HG02610 (cell line): ENCODE measurements around the gene EXOC6B.

Source experiments
- ATAC-seq: cut with Tn5 transposase; IDR thresholded peaks from one replicate; pipeline ENCODE4 v1.9.1; 2021; ENCODE audit warnings: mild to moderate bottlenecking, moderate library complexity; ENCODE audit not compliant: unreplicated experiment

EXOC6B gene

DNA sequence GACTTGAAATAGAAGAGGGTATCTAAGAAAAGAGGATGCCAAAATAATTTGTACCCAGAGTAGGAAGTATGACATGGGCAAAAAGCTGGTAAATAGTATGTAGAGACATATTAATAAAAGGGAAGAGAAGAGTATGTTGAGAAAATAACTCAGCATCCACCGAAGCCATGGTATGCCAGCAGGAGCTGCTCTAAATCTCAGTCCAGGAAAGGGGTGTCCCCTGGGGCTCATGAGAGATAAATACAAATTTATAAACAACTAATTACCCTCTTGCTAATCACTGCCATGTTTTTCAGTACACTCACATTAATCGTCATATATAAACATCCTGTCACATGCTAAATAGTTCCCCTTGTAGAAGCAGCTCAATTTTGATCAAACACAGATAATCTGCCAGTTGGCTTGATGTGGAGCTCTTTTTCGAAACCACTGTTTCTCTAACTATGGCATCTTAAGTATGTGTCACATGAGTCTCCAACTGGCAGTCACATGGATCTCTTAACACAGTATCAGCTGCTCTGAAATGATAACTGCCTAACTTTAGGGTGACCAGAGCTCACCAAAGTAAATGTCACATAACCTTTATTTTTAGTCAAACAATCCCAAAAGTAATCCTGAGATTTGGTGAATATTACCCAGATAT lies 31.9 kb downstream of the EXOC6B start:
- no peak for ATAC-seq

DNA sequence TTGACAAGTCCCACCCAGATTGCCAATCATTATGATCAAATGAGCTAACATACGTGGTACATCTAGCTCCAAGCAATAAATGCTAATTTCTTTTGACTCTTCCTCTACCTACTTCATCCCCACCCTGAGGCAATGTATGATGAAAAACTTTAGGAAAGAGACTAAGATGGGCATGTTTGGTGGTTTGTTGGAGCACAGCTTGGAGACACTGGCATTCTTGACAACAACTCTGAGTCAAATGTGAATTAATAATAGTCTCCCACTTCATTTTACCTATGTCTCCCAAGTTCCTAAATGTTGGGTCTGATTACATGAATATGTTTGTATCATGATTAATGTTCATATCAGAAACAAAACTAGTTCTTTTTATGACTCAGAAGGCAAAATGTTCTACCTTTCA lies 36.6 kb downstream of the EXOC6B start:
- no peak for ATAC-seq

DNA sequence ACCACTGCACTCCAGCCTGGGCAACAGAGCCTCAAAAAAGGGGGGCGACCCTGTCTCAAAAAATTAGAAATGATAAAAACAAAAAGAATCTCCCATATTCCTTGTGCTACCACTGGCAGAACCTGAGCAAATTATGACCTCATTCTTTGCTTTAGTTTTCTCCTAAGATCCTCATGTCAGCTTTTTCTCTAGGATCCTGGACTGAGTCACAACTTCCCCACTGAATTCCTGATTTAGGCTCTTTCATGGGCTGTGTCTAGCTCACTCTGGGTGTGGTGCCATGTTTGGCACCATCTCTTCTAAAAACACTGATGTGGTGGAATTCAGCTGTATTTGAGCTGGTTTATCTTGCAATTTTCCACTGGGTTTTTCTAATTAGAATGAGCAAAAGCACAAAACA lies 37.1 kb downstream of the EXOC6B start:
- no peak for ATAC-seq

DNA sequence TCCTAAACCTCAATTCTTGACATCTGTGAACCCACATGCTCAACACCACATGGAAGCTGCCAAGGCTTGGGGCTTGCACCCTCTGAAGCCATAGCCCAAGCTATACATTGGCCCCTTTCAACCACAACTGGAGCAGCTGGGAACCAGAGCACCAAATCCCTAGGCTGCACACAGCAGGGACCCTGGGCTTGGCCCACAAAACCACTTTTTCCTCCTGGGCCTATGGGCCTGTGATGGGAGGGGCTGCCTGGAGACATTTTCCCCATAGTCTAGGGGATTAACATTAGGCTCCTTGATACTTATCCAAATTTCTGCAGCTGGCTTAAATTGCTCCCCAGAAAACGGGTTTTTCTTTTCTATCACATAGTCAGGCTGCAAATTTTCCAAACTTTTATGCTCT lies 40.3 kb downstream of the EXOC6B start:
- no peak for ATAC-seq

DNA sequence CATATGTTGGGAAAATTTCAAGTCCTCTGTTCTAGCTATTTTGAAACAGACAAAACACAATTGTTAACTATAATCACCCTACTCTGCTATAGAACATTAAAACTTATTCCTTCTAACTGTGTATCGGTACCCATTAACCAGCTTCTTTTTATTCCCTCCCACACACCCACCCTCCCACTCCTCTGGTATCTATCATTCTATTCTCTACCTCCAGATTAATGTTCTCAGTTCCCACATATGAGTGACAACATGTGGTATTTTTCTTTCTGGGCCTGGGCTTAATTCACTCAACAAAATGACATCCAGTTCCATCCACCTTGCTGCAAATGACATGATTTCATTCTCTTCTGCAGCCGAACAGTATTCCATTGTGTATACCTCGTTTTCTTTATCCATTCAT lies 43.3 kb downstream of the EXOC6B start:
- ATAC-seq = no peak

DNA sequence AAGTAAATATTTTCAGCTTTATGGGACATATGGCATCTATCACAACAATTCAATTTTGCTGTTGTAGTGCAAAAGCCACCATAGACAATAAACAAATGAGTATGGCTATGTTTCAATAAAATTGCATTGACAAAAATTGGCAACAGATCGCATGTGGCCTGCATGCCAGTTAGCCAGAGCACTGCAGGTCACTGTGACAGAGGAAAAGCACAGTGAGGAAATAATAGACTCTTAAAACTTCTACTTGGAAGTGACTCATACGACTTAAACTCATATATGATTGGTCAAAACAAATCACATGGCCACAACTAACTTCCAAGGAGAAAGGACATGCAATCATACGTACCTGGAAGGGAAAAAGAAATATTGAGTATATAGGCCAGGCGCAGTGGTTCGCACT lies 44.4 kb downstream of the EXOC6B start:
- no peak for ATAC-seq

DNA sequence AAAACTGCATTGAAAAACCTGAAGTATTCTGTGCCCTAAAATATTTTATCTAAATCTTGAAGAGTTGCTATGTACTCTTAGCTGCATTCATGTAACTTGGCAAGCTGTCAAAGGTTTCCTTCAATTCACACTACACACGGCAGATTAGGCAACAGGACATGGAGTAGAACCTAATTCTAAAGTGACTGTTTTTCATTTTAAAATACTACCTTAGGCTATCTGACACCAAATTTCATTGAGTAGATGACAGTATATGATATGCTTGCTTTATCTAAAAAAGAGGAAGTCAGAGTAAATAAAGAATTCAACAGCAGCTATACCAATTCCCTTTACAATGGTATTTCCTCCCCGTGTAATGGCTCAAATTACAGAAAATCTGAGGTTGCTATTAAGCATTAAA lies 45.4 kb downstream of the EXOC6B start:
- no peak for ATAC-seq

DNA sequence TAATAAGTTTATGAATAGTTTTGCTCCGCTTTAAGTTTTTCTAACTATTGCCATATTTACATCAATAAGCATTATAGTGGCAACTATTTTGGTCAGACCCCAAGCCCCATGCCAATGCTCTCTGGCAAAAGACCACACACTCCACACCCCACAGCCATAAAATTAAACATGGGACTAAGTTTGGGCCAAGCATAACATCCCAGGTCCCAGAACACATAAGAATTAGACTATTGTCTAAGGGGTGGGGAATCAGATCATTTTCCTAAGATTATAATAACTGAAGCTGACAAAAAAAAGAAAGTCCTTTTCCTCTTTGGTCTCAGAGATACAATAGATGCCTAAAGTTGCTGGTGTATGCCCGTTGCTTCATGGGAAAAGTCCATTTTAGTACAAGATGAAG lies 46.3 kb downstream of the EXOC6B start:
- no peak for ATAC-seq

DNA sequence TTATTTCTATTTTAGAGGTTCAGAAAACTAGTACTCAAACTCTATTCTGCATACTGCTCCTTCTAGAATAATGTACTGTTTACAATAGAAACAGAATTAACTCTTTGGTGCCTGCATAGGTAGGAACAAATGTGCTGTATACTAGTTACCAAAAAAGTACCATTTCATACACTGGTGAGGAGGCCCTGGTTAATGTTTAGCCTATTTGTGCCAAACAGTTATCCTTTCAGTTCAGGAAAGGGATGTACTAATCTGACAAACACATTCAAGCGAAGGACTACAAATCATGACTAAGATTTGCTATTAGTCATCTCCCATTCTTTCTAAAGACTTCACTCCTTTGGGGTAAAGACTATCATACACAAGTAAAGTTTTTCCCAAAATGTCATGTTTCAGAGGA lies 47.4 kb downstream of the EXOC6B start:
- no peak for ATAC-seq

DNA sequence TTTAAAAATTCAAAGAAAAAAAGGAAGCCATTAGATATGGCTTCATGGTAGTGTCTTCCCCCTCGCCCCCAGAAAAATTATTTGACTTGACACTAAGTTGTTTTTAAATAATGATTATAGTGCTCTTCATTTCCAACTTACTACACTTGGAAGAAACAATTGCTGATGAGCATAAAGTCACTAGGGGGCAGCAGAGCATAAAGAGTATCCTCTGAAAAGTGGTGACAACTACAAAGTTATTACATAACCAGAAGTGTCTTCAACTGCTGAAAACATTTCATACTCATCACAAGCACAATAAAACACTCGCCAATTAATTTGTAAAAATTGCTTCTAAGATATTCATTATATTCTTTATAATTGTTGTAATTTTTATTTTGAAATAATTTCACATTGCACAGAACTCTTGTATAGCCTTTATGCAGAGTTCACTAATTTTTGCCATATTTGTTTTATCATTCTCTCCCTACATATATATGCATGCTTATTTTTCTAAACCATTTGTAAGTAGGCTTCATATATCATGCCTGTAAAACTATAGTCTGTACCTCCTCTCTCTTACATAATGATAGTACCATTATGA lies 54.9 kb downstream of the EXOC6B start:
- no peak for ATAC-seq

DNA sequence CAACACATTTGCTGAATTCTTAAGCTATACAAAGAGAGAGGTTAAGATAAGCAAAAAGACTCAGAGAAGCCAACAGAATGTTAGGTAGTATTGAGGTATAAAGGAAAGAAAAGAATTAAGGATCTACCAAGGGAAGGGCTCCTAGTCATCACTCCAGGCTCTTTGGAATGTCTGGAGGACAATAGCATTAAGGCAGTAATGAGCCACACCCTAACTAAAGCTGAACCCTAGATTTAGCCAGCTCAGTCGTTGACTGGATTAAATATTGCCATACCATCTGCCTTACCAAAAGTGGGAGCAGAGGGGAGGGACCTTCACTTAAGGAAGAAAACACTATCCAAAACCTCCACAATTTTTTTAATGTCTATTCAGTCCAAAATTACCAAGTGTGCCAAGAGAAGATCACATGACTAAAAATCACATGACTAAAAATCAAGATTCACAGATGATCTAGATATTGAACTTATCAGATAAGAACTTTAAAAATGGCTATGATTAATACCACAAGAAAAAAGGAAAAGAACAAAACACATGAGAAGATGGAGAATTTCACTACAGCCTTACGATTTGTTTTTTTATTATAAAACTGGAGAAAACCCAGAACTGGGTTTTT lies 59.7 kb downstream of the EXOC6B start:
- ATAC-seq = no peak

DNA sequence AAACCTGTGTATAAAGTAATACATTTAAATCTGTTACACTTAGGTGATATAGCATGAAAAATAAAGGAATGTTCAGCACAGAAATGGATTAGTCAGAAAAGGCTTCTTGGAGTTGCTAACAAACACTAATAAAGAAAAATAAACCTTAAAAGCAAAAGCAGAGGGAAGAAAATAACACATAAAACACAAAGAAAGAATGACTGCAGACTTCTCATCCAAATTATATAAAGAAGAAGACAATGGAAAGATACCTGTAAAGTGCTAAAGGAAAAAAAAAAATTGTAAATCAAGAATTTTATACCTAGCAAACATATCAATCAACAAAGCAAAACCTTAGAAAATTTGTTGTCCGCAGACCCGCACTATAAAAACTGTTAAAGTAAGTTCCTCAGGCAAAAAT lies 63.6 kb downstream of the EXOC6B start:
- ATAC-seq = no peak

DNA sequence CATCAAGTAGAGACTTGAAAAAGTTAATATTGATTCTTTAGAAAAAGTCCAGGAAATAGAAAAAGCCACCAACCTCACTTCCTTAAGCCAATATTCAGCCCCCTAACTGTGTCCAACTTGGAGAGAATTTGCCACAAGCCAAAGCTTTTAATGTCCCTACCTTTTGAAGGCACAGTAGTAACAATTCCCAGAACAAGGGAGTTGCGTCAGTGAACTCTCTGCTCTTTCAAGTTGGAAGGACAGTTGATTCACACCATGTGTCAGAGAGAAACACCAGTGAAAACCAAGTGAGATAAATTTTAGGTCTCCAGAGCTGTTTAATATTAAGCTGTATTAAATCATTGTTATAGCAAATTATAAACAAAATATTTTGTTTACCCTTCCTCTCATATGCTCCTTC lies 66.1 kb downstream of the EXOC6B start:
- ATAC-seq = no peak

DNA sequence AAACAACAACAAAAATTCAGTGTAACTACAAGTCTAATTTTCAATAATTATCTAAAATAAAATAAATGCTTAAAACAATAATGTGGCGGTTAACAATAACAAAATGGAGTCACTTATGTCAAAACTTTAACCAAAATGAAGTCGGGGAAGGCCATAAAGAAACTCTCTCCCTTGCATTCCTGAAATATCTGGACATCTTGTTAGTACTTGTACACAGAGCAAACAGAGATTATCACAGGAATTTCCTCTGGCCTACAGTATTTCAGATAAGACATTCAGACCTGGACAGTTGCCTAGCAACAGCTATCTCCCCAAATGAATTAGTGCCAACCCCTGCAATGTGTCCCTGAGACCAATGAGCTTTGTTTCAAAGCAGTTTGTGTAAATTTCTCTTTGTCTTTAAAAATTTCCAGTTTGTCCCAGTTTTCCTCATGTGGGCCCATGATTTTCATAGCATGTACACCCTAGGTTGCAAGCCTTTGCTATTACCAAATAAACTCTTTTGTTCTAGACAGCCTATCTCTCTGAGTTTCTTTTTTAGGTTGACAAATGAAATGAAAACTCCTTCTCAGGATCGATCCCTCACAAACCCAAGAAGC lies 68.6 kb downstream of the EXOC6B start:
- no peak for ATAC-seq

DNA sequence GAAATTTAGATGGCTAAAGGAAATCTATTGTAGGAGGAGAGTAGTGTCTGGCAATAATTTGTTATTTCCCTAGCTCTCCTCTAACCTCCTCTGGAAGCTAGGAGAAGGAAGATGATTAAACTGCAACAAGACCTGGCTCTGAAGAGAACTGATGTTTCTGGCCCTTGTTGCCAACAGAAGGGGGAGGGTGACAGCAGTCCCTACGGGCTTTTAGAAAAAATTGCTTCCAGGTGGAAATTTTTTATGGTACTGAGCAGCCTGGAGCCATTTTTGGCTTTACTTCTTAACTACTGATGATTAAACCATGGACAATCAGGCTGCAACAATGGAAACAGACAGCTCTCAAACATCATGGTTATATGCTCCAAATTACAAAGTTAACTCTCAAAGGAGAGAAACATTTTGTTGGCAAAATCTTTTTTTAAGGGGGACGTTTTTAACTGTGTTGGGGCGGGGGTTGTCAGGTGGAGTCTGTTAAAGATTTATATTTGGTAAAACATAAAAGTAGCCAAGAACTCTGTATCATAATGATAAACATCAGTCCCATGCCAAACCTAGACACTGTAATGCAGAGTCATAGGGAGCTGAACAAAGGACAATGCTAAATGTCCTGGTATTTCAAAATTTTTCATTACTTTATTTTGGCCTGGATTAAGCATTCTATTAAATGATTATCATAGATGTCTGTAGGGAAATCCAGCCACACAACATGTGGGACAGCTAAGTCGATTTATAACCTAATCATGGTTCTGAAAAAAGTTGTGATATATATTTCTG lies 70.0 kb downstream of the EXOC6B start:
- no peak for ATAC-seq

DNA sequence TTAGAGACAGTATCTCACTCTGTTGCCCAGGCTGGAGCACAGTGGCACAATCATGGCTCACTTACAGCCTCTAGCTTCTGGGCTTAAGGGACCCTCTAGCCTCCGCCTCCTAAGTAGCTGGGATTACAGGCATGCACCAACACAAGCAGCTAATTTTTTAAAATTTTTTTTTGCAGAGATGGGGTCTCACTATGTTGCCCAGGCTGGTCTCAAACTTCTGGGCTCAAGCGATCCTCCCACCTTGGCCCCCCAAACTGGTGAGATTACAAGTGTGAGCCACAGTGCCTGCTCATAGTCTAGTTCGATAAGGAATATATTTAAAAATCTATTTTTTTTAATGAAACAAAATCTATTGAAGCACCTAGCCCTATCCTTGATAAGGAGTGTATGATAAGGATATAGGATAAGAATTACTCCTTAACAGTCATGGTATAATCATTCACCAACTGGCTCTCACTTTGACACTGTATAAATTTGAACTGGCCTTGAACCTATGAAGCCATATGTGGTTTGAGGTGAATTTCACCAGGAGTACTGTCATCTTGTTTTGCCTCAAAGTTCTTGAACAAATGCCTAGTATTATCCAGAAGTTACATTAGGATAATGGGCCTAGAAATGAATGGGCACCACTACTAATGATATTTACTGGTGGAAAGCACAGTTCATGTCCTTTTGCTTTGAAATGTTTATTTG lies 71.1 kb downstream of the EXOC6B start:
- no peak for ATAC-seq

DNA sequence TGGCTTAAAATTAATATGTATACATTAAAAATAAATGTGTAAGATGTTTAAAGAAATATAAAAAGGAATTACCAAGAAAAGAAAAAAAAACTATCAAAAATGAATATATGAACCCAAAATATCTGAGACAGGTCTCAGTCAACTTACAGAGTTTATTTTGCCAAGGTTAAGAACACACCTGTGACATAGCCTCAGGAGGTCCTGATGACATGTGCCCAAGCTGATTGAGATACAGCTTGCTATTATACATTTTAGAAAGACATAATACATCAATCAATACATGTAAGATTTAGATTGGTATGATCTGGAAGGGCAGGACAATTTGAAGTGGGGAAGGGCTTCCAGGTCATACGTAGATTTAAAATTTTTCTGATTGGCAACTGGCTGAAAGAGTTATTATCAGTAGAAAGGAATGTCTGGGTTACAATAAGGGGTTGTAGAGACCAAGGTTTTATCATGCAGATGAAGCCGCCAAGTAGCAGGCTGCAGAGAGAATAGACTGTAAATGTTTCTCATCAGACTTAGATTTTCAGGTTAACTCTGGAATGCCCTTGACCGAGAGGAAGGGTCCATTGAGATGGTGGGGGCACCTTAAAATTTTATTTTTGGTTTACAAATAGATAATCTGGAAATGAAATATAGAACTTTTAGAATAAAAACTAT lies 74.7 kb downstream of the EXOC6B start:
- no peak for ATAC-seq

DNA sequence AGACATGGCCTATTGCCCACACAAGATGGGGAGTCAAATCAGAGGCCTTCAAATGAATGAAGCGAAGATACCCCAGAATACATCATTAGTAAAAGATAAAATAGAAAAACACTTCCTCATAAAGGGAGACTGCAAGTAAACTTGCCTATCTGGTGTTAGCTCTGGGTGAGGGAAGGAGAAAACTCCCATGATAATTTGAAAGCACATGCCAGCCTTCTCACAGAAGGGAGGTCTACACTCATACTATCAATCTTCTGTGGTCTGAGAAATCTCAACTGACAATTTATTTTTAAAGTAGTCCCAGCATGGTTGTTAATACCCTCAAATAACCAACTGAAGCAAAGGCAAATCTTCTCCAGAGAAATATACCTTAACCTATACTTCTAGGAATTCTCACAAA lies 75.4 kb downstream of the EXOC6B start:
- no peak for ATAC-seq

DNA sequence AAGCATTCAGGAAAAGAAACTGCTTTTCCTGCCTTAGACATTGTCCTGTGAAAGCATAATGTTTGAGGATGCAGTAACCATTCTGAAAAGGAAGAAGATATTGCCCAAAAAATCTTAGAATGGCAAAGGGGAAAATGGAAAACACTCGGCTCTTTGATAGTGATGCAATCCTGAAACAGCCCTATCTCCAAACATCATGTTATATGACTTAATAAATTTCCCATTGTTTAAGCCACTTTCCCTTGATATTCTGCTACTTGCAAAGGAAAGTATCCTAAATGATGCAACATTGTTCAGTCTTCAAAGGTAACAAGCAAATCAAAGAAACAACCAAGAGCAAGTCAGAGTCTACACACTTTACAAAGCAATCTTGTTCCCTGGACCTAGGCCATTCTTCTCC lies 78.5 kb downstream of the EXOC6B start:
- no peak for ATAC-seq

DNA sequence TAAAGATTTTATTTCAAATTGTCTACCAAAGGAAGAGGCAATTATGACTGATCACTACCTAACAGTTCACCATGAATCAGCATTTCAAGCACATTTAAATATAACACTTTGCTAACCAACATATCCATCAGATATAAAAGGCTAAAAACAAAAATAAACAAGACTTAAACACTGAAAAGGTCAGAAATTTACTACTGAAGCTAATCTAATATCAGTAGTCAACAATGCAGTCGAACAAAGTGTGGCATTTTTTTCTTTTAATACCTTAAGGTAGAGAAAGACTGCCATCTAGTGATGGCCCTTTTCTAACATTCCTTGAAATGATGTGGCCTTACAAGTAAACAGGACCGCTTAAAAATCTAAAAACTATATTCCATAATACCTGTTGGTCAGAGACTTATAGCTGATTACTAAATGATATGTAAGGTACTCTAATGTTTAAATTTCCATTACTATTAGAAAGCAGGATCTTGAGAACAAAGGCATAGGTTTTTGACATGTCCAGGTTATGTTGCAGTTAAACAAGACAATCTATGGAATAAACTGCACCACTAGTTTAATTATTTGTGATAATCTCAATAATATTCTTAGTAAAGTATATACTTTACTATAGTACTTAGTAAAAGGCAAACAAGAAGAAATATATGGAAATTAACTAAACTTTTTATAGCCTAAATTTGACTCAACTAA lies 80.0 kb downstream of the EXOC6B start:
- ATAC-seq = no peak
